A673 (cell line): ENCODE results near the gene CHCHD6.

Experiments
- CTCF ChIP-seq: fragments of 300-800, 200-600 bp; sonication (generic); conservative IDR thresholded peaks from 2 replicates; pipeline ENCODE4 v1.5.1; 2017; ENCODE audit warnings: low read depth, mild to moderate bottlenecking, antibody characterized with exemption, low read length, moderate library complexity, mixed read lengths
- EZH2 ChIP-seq: fragments of 200-600 bp; sonication (generic); IDR thresholded peaks from 2 replicates; pipeline ENCODE4 v1.6.1; 2017; ENCODE audit warnings: borderline replicate concordance, low read depth, mild to moderate bottlenecking, mixed read lengths, antibody characterized with exemption, low read length; ENCODE audit not compliant: poor library complexity, severe bottlenecking

DNA sequence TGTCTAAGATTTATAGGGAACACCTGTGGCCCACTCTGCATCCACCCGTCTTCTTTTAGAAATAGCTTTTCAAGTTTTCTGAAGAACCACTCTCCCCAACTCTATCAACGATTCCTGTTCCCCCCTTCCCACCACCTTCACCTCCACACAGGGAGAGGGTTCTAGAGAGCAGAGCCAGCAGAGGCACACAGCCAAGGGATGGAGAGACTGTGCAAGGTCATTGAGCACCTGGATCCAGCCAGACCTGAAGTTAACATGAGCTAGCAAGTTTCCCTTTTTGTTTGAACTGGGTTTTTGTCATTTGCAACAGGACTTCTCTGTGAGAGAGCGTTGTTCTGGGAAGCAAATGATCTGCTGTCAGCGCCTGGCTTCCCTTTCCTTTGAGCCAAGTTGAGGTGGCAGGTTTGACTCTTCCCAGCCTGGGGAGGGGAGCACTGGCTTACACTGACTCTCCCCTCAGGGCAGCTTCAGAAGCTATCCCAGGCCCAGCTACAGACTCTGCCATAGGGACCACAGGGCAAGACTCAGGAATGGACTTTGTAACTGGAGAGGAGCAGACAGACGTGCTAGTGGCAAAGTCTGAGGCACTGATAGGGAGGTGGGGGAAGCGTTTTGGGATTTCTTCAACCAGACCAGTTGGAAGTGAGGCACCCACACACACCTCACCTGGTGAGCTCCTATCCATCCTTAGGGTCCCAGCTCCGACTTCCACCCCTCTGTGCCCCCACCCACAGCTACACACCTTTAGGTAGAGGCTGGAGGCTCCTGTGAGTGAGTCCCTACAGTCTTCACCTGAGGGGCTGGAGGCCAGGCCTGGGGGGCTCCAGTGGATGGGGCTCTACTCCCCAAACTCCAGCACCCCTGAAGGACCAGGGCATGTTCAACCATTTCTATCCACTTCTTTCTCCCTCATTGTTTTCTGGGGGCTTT is 259.5 kb downstream of the CHCHD6 start:
- no peak for TF ChIP-seq EZH2
- no peak for TF ChIP-seq CTCF
